NCI-H1694 treated with DMSO at 0.1 percent for 48 hours (cell line): ENCODE results near the gene BAZ1B.
A peak's percentile ranks its signal among the peaks of the same experiment; 100 is the strongest.
"Not testable (repeated sequence)": the region's sequence is repeated elsewhere in the genome, so short reads cannot be mapped to it uniquely, and the experiment has no call there.

ENCODE experiments used
- DNase-seq: peaks from one replicate; lab custom pipeline; 2025; lab: John Stamatoyannopoulos, UW

Gene BAZ1B

GRCh38 chr7:73447121-73447733, 74.9 kb downstream of the BAZ1B start:
- DNase-seq: no peak

GRCh38 chr7:73446682-73447081, 75.4 kb downstream of the BAZ1B start:
- DNase-seq: peak; percentile 13

GRCh38 chr7:73443548-73444255, 78.4 kb downstream of the BAZ1B start:
- no peak for DNase-seq

GRCh38 chr7:73442903-73443500, 79.1 kb downstream of the BAZ1B start:
- DNase-seq: no peak

- DNase-seq: no peak
Measured at GRCh38 chr7:73442222-73442902, 79.7 kb downstream of the BAZ1B start.

- DNase-seq: no peak
Measured at GRCh38 chr7:73439410-73439704, 82.7 kb downstream of the BAZ1B start.

GRCh38 chr7:73438547-73439409, 83.3 kb downstream of the BAZ1B start:
- DNase-seq: no peak

GRCh38 chr7:73437621-73438416, 84.3 kb downstream of the BAZ1B start:
- DNase-seq: no peak

- no peak for DNase-seq
Measured at GRCh38 chr7:73437091-73437490, 85.0 kb downstream of the BAZ1B start.

GRCh38 chr7:73436031-73436929, 85.8 kb downstream of the BAZ1B start:
- no peak for DNase-seq

GRCh38 chr7:73435471-73436009, 86.6 kb downstream of the BAZ1B start:
- no peak for DNase-seq

- DNase-seq: no peak
Measured at GRCh38 chr7:73434701-73435069, 87.4 kb downstream of the BAZ1B start.

GRCh38 chr7:73433924-73434700, 88.0 kb downstream of the BAZ1B start:
- DNase-seq: no peak

- DNase-seq: no peak
Measured at GRCh38 chr7:73432676-73433075, 89.4 kb downstream of the BAZ1B start.

- no peak for DNase-seq
Measured at GRCh38 chr7:73431041-73431835, 90.9 kb downstream of the BAZ1B start.

GRCh38 chr7:73430540-73430939, 91.6 kb downstream of the BAZ1B start:
- DNase-seq: not testable (repeated sequence)

GRCh38 chr7:73429622-73430505, 92.2 kb downstream of the BAZ1B start:
- DNase-seq: no peak
